Activated CD8-positive, alpha-beta memory T cell treated with anti-CD3 and anti-CD28 coated beads, Interleukin-2, amount 50 U/mL, for 24 hours (primary cell): ENCODE measurements around the gene ZBTB38.
A peak's percentile ranks its signal among the peaks of the same experiment; 100 is the strongest.

Source experiments
- DNase-seq: peaks from one replicate; pipeline ENCODE4 v3.0.0-alpha.2; 2020; ENCODE audit errors: extremely low read depth

The ZBTB38 gene

GRCh38 chr3:141368925-141369794 is 856 bp downstream of the ZBTB38 start:
- no peak for DNase-seq

- peak; percentile 31 for DNase-seq
Measured at GRCh38 chr3:141370065-141370533, 1.8 kb downstream of the ZBTB38 start.

GRCh38 chr3:141371882-141372281 is 3.6 kb downstream of the ZBTB38 start:
- no peak for DNase-seq

DNA sequence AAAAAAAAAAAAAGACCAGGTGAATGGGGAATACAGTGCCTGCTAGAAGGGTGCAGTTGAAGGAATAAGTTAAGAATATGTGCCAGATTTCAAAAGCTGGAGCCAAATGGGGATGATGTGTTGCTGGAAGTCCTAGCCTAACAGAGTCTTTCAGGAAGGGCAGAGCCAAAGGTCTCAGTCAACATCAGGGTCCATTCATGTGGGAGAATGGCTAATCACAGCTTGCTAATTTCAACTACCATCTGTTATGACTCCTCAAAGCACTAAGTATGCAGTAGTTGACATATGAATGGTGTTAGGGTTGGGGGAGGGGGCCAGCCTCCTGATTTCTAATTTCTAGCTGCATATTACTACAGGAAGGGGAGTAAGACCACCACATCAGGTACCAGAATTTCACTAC is 4.4 kb downstream of the ZBTB38 start:
- DNase-seq, result no peak

- DNase-seq, result no peak
Measured at GRCh38 chr3:141373232-141373631, 4.9 kb downstream of the ZBTB38 start.

GRCh38 chr3:141373768-141374526 is 5.6 kb downstream of the ZBTB38 start:
- no peak for DNase-seq

GRCh38 chr3:141375381-141376301 is 7.3 kb downstream of the ZBTB38 start:
- no peak for DNase-seq

DNA sequence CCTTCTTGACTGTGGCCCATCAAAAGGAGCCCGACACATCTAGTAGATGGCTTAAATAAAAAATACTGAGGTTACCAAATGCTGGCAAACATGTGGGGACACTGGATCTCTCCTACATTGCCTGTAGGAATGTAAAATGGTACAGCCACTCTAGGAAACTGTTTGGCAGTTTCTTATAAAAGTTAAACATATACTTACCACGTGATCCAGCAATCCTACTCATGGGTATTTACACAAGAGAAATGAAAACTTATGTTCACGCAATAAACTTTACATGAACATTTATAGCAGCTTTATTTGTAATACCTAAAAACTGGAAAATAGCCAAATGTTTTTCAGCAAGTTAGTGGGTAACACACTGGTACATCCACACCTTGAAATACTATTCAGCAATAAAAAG is 9.1 kb downstream of the ZBTB38 start:
- DNase-seq, result no peak

DNA sequence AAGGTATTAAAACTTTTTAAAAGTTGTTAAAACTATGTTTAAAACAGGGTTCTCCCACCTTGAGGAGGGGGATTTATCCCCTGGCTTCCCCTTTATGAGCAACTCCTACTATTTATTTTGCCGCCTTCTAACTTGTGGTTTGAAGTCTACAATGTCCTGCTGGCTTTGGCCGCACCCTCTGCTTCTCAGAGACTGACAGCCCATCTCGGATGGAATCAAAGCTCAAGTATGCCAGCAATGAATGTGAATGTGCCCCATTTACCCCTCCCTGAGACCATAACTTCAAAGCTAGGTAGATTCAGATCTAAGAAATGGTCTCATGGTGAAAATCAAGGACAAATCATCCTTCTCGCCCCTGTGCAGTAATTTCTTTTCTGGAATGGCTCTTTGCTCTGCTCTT is 10.3 kb downstream of the ZBTB38 start:
- DNase-seq, result no peak

GRCh38 chr3:141379250-141379966 is 11.1 kb downstream of the ZBTB38 start:
- no peak for DNase-seq

- DNase-seq, result no peak
Measured at GRCh38 chr3:141380279-141380678, 12.0 kb downstream of the ZBTB38 start.

GRCh38 chr3:141380987-141381386 is 12.7 kb downstream of the ZBTB38 start:
- DNase-seq, result no peak

DNA sequence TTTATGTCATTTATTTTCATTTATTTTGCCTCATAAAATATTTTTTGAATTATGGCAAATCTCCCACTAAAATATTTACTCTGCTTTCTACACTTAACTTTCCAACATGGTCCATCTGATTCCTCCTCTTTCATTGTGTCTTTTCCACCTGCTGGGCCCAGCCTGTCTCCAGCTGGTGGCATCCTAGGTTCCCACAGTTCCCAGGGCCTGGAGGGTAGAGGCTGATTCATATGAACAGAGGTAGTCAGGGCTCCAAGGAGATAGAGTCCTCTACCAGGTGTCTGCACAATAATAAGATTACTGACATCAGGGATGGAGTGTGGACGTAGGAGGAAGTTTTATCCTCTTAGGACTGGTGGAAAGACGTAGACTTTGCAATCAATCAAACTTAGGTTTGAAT is 14.3 kb downstream of the ZBTB38 start:
- no peak for DNase-seq

DNA sequence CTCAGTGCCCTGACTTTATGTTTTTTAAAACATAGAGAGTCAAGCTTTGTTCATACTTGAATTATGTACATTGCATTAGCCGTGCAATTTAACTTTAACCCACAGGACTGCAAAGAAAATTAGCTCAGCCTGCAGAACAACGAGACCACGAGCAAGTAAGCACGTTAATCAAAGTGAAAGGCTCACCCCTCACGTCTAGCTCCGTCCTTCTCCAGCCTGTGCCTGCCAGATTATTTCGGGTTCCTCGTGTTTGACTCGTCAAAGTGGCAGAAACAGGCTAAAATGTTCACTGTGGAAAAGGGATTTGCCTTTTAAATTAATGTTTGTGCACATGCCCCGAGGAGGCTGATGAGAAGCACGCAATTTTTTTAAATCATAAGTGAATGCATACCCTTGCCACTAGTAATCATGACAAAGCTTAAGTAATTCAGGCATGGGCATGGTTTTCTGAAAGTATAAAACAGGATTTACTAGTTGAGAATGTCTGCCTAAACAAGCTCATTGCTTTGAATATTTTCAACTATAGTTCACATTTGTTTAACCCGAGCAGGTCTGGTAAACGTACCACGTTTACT is 15.3 kb downstream of the ZBTB38 start:
- DNase-seq, result no peak

- DNase-seq, result no peak
Measured at GRCh38 chr3:141384157-141384556, 15.9 kb downstream of the ZBTB38 start.

DNA sequence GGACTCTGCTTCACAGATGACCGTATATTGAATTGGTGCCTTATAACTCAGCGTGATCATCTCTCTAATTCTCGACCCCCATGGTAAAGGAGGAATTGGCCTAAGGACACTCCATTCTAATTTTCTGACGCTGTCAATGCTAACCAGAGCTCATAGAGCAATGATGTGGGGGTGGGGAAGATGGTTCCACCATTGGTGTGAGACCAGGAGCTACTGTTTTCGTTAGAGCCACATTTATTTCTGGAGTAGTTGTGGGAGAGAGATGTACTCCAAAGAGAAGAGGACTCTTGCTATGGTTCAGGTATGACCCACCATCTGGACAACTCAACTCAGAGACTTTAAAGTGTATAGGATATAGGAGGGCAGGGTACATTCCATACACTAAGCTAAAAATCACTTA is 16.3 kb downstream of the ZBTB38 start:
- DNase-seq, result no peak

DNA sequence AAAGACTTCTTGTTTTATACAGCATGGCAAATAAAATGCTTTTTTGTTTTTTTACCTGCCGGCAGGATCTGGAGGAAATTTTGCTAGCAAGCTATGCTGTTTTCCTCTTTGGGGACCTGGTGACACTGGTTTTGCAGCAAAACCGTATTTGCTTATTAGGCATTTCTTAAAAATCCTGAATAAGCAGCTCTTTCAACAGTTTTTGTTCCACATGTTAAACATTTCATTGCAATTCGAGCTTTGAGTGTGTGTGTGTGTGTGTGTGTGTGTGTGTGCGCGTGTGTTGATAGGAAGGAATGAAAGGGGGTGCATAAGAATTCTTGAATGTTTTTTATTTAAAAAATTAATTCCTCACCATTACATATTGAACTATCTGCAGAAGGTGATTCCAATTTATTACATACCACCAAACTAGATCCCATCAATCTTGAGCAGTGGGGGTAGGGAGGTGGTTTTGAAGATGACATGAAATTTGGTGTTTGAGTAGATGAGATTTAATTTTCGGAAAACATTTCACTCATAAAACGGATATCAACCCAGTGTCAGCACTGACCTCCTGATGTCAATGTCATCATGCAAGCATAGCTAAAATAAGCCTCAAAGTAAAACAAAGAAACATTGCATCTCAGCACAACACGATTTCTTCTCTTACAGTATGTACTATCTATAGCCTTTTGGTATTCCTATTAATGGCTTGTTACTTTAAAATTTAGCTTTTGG is 17.3 kb downstream of the ZBTB38 start:
- DNase-seq, result no peak

- DNase-seq, result no peak
Measured at GRCh38 chr3:141386126-141386488, 17.8 kb downstream of the ZBTB38 start.

GRCh38 chr3:141386611-141387111 is 18.4 kb downstream of the ZBTB38 start:
- no peak for DNase-seq

- no peak for DNase-seq
Measured at GRCh38 chr3:141387516-141387915, 19.2 kb downstream of the ZBTB38 start.
